Measurements from ENCODE around the gene CYP2W1.
A peak's percentile ranks its signal among the peaks of the same experiment; 100 is the strongest.

The CYP2W1 gene

GRCh38 chr7:985915-986741, 3.1 kb downstream of the CYP2W1 start:
- DNase-seq (ENCODE audit: low spot score in 2 of 2) (no peak), ATAC-seq (replicated peaks; ENCODE audit: extremely low read depth, poor library complexity, severe bottlenecking) (no peak)
- Mint-ChIP-seq H3K4me1 (no peaks in the 10 kb centered on the region), H3K36me3 (ENCODE audit: insufficient read depth) (no peaks in the 10 kb centered on the region), H3K4me3 (no peak overlapping the region), H3K9me3 (no peaks in the 10 kb centered on the region), H3K27me3 (peaks cover 15% of the 10 kb centered on the region), H3K27ac (ENCODE audit: low read depth) (no peak overlapping the region)

- ATAC-seq (replicated peaks; ENCODE audit: extremely low read depth, poor library complexity, severe bottlenecking): no peak
- Mint-ChIP-seq H3K27ac (ENCODE audit: low read depth) (no peak overlapping the region), H3K27me3 (peaks cover 15% of the 10 kb centered on the region), H3K4me3 (no peak overlapping the region), H3K9me3 (no peaks in the 10 kb centered on the region), H3K36me3 (ENCODE audit: insufficient read depth) (no peaks in the 10 kb centered on the region), H3K4me1 (no peaks in the 10 kb centered on the region)
- no peak for DNase-seq (ENCODE audit: low spot score in 2 of 2)
These were observed 4.1 kb downstream of the CYP2W1 start for GRCh38 chr7:986766-987751.

- Mint-ChIP-seq H3K27me3 (peaks cover 15% of the 10 kb centered on the region), H3K36me3 (ENCODE audit: insufficient read depth) (no peaks in the 10 kb centered on the region), H3K4me3 (no peak overlapping the region), H3K9me3 (no peaks in the 10 kb centered on the region), H3K27ac (ENCODE audit: low read depth) (no peak overlapping the region), H3K4me1 (peaks cover 1% of the 10 kb centered on the region)
- no peak for ATAC-seq (replicated peaks; ENCODE audit: extremely low read depth, poor library complexity, severe bottlenecking)
- DNase-seq (ENCODE audit: low spot score in 2 of 2): no peak
These were observed 4.9 kb downstream of the CYP2W1 start for GRCh38 chr7:987909-988308.

- DNase-seq (ENCODE audit: low spot score in 2 of 2): no peak
- no peaks in the 10 kb centered on the region for H3K9me3 Mint-ChIP-seq
- no peak overlapping the region for H3K4me3 Mint-ChIP-seq
- ATAC-seq (replicated peaks; ENCODE audit: extremely low read depth, poor library complexity, severe bottlenecking): no peak
- H3K4me1 Mint-ChIP-seq: peaks cover 7% of the 10 kb centered on the region
- H3K27ac Mint-ChIP-seq (ENCODE audit: low read depth): no peak overlapping the region
- H3K27me3 Mint-ChIP-seq: peaks cover 15% of the 10 kb centered on the region
- no peaks in the 10 kb centered on the region for H3K36me3 Mint-ChIP-seq (ENCODE audit: insufficient read depth)
These were observed 5.5 kb downstream of the CYP2W1 start for GRCh38 chr7:988426-988911.

GRCh38 chr7:988963-989529, 6.1 kb downstream of the CYP2W1 start:
- Mint-ChIP-seq H3K4me1 (peaks cover 7% of the 10 kb centered on the region), H3K9me3 (no peaks in the 10 kb centered on the region), H3K4me3 (no peak overlapping the region), H3K36me3 (ENCODE audit: insufficient read depth) (no peaks in the 10 kb centered on the region), H3K27ac (ENCODE audit: low read depth) (peak overlapping the region; percentile 78), H3K27me3 (peaks cover 15% of the 10 kb centered on the region)
- ATAC-seq (replicated peaks; ENCODE audit: extremely low read depth, poor library complexity, severe bottlenecking): no peak
- no peak for DNase-seq (ENCODE audit: low spot score in 2 of 2)

GRCh38 chr7:990352-990932, 7.5 kb downstream of the CYP2W1 start:
- Mint-ChIP-seq H3K27me3 (peaks cover 12% of the 10 kb centered on the region), H3K4me1 (peaks cover 7% of the 10 kb centered on the region), H3K9me3 (no peaks in the 10 kb centered on the region)

GRCh38 chr7:990933-991728, 8.2 kb downstream of the CYP2W1 start:
- H3K27ac Mint-ChIP-seq (ENCODE audit: low read depth): no peak overlapping the region
- no peak overlapping the region for H3K4me3 Mint-ChIP-seq
- H3K27me3 Mint-ChIP-seq: peaks cover 5% of the 10 kb centered on the region
- peaks cover 7% of the 10 kb centered on the region for H3K4me1 Mint-ChIP-seq
- no peak for ATAC-seq (replicated peaks; ENCODE audit: extremely low read depth, poor library complexity, severe bottlenecking)
- no peaks in the 10 kb centered on the region for H3K36me3 Mint-ChIP-seq (ENCODE audit: insufficient read depth)
- no peaks in the 10 kb centered on the region for H3K9me3 Mint-ChIP-seq
- DNase-seq (ENCODE audit: low spot score in 2 of 2): no peak

More at GRCh38 chr7:990352-990932, 7.5 kb downstream of the CYP2W1 start:
- Mint-ChIP-seq H3K36me3 (ENCODE audit: insufficient read depth) (no peaks in the 10 kb centered on the region), H3K27ac (ENCODE audit: low read depth) (no peak overlapping the region), H3K4me3 (no peak overlapping the region)
- DNase-seq (ENCODE audit: low spot score in 2 of 2) (no peak), ATAC-seq (replicated peaks; ENCODE audit: extremely low read depth, poor library complexity, severe bottlenecking) (no peak)

GRCh38 chr7:991729-992656, 9.0 kb downstream of the CYP2W1 start:
- Mint-ChIP-seq H3K4me1 (peaks cover 7% of the 10 kb centered on the region), H3K9me3 (no peaks in the 10 kb centered on the region), H3K36me3 (ENCODE audit: insufficient read depth) (no peaks in the 10 kb centered on the region), H3K27ac (ENCODE audit: low read depth) (no peak overlapping the region), H3K4me3 (no peak overlapping the region), H3K27me3 (no peaks in the 10 kb centered on the region)
- ATAC-seq (replicated peaks; ENCODE audit: extremely low read depth, poor library complexity, severe bottlenecking): no peak
- DNase-seq (ENCODE audit: low spot score in 2 of 2): no peak

GRCh38 chr7:992709-993607, 10.0 kb downstream of the CYP2W1 start:
- ATAC-seq (replicated peaks; ENCODE audit: extremely low read depth, poor library complexity, severe bottlenecking) (peak; percentile 99), DNase-seq (ENCODE audit: low spot score in 2 of 2) (peak; percentile 81 to 83)
- no peak overlapping the region for H3K27ac Mint-ChIP-seq (ENCODE audit: low read depth)
- H3K27me3 Mint-ChIP-seq: no peaks in the 10 kb centered on the region
- no peak overlapping the region for H3K4me3 Mint-ChIP-seq
- no peaks in the 10 kb centered on the region for H3K36me3 Mint-ChIP-seq (ENCODE audit: insufficient read depth)
- no peaks in the 10 kb centered on the region for H3K9me3 Mint-ChIP-seq
- peaks cover 7% of the 10 kb centered on the region for H3K4me1 Mint-ChIP-seq

GRCh38 chr7:994592-995308, 11.8 kb downstream of the CYP2W1 start:
- Mint-ChIP-seq H3K9me3 (no peaks in the 10 kb centered on the region), H3K4me3 (no peak overlapping the region), H3K36me3 (ENCODE audit: insufficient read depth) (peaks cover 2% of the 10 kb centered on the region), H3K27me3 (no peaks in the 10 kb centered on the region), H3K27ac (ENCODE audit: low read depth) (no peak overlapping the region), H3K4me1 (peaks cover 7% of the 10 kb centered on the region)
- no peak for ATAC-seq (replicated peaks; ENCODE audit: extremely low read depth, poor library complexity, severe bottlenecking)
- DNase-seq (ENCODE audit: low spot score in 2 of 2): no peak

All from central memory CD8-positive, alpha-beta T cell (primary cell).